SU-DHL-6 (cell line): ENCODE data around the gene COL6A2.

Experiments
- EZH2phosphoT487 ChIP-seq: fragments of 200-600 bp; sonication (generic), shearing (Covaris generic); conservative IDR thresholded peaks from 2 replicates; pipeline ENCODE4 v1.6.1; 2018; ENCODE audit warnings: mild to moderate bottlenecking, antibody characterized with exemption, low read length, moderate library complexity, mixed read lengths
- TF ChIP-seq, protein P1 (sequence below): fragments of 200-600 bp; sonication (generic); IDR thresholded peaks from one replicate; pipeline ENCODE4 v1.5.1; 2017; ENCODE audit warnings: antibody characterized with exemption, mild to moderate bottlenecking, low read length, moderate library complexity; ENCODE audit not compliant: insufficient read depth, poor library complexity, severe bottlenecking

DNA sequence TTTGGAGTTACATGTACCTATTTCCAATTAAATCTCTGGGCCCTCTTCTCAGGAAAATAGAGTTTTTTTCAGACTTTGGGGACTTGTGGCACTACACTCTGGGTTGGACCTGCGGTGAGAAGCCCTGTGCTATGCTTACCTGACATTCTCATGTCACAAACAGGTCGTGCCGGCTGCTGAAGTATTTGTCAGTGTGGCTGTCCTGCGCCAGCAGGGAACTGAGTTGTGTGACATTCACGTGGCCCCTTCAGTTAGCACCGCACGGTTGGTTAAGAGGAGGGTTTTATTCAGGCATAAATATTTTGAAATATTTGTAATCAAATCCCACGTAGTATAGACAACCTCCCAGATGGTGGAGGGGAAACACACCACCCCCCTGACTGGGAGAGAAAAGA is 6.3 kb upstream of the COL6A2 start:
- TF ChIP-seq, protein P1, sequence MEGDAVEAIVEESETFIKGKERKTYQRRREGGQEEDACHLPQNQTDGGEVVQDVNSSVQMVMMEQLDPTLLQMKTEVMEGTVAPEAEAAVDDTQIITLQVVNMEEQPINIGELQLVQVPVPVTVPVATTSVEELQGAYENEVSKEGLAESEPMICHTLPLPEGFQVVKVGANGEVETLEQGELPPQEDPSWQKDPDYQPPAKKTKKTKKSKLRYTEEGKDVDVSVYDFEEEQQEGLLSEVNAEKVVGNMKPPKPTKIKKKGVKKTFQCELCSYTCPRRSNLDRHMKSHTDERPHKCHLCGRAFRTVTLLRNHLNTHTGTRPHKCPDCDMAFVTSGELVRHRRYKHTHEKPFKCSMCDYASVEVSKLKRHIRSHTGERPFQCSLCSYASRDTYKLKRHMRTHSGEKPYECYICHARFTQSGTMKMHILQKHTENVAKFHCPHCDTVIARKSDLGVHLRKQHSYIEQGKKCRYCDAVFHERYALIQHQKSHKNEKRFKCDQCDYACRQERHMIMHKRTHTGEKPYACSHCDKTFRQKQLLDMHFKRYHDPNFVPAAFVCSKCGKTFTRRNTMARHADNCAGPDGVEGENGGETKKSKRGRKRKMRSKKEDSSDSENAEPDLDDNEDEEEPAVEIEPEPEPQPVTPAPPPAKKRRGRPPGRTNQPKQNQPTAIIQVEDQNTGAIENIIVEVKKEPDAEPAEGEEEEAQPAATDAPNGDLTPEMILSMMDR, result no peak
- no peak for TF ChIP-seq EZH2phosphoT487
